ENCODE results near the gene SLC39A12.

SLC39A12 gene

GRCh38 chr10:18059826-18060559 lies 108.3 kb downstream of the SLC39A12 start:
- DNase-seq (ENCODE audit: low read depth), result no peak

GRCh38 chr10:18066947-18067346 lies 115.2 kb downstream of the SLC39A12 start:
- DNase-seq (ENCODE audit: low read depth), result no peak

- DNase-seq (ENCODE audit: low read depth), result no peak
These were observed 116.7 kb downstream of the SLC39A12 start for GRCh38 chr10:18068401-18068800.

GRCh38 chr10:18071591-18071990 lies 119.9 kb downstream of the SLC39A12 start:
- no peak for DNase-seq (ENCODE audit: low read depth)

- DNase-seq (ENCODE audit: low read depth), result no peak
These were observed 121.6 kb downstream of the SLC39A12 start for GRCh38 chr10:18073314-18073713.

GRCh38 chr10:18075881-18076280 lies 124.2 kb downstream of the SLC39A12 start:
- no peak for DNase-seq (ENCODE audit: low read depth)

- no peak for DNase-seq (ENCODE audit: low read depth)
These were observed 128.1 kb downstream of the SLC39A12 start for GRCh38 chr10:18079665-18080295.

GRCh38 chr10:18082381-18082780 lies 130.7 kb downstream of the SLC39A12 start:
- no peak for DNase-seq (ENCODE audit: low read depth)

GRCh38 chr10:18085855-18086254 lies 134.1 kb downstream of the SLC39A12 start:
- DNase-seq (ENCODE audit: low read depth), result no peak

GRCh38 chr10:18086746-18087145 lies 135.0 kb downstream of the SLC39A12 start:
- DNase-seq (ENCODE audit: low read depth), result no peak

- DNase-seq (ENCODE audit: low read depth), result no peak
These were observed 135.6 kb downstream of the SLC39A12 start for GRCh38 chr10:18087355-18087754.

Data from activated gamma-delta T cell treated with anti-CD3 and anti-CD28 coated beads, Interleukin-2, amount 50 U/mL, for 16 hours (primary cell).